ENCODE measurements around the gene SYN1.

Gene SYN1

DNA sequence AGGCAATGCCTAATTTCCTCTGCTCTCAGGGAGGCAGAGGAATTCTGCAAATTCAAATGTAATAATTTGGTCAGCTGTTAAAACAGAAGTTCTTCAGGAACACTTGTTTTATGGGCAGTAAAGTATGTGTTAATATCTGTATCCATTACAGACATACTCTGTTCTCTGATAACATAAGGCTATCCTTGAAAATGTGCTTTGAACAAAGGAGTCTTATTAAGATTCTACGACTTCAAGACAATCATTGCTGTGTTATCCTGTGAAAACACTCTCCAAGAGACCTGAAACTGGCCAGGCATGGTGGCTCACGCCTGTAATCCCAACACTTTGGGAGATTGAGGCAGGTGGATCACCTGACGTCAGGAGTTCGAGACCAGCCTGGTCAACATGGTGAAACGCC lies 12.0 kb upstream of the SYN1 start:
- no peak overlapping the region for H3K27ac ChIP-seq (ENCODE audit: low read length)
- no peak overlapping the region for H3K9ac ChIP-seq (ENCODE audit: low read depth, low read length)
- H2AFZ ChIP-seq (ENCODE audit: low read depth, low read length): no peak overlapping the region
- DNase-seq: no peak
- H3K9me3 ChIP-seq (ENCODE audit: insufficient read depth, low read length, severe bottlenecking): no peaks in the 10 kb centered on the region
- no peak for ATAC-seq (ENCODE audit: insufficient read depth, low read depth)
- no peaks in the 10 kb centered on the region for H3K27me3 ChIP-seq (ENCODE audit: insufficient read depth, low read length, poor library complexity)
- peaks cover 8% of the 10 kb centered on the region for H3K4me1 ChIP-seq (ENCODE audit: insufficient read depth, low read length)
- H4K20me1 ChIP-seq (ENCODE audit: insufficient read depth, low read length): no peaks in the 10 kb centered on the region
- H3K36me3 ChIP-seq (ENCODE audit: insufficient read depth, low read length): peaks cover 14% of the 10 kb centered on the region
- TF ChIP-seq EZH2 (IDR thresholded peaks at IDR 0.05; ENCODE audit: borderline replicate concordance, low read depth, low read length, severe bottlenecking): no peak
- TF ChIP-seq, protein P1, sequence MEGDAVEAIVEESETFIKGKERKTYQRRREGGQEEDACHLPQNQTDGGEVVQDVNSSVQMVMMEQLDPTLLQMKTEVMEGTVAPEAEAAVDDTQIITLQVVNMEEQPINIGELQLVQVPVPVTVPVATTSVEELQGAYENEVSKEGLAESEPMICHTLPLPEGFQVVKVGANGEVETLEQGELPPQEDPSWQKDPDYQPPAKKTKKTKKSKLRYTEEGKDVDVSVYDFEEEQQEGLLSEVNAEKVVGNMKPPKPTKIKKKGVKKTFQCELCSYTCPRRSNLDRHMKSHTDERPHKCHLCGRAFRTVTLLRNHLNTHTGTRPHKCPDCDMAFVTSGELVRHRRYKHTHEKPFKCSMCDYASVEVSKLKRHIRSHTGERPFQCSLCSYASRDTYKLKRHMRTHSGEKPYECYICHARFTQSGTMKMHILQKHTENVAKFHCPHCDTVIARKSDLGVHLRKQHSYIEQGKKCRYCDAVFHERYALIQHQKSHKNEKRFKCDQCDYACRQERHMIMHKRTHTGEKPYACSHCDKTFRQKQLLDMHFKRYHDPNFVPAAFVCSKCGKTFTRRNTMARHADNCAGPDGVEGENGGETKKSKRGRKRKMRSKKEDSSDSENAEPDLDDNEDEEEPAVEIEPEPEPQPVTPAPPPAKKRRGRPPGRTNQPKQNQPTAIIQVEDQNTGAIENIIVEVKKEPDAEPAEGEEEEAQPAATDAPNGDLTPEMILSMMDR (IDR thresholded peaks at IDR 0.05; ENCODE audit: borderline replicate concordance, extremely low read depth, low read length, poor library complexity, severe bottlenecking): no peak
- no peak overlapping the region for H3K4me2 ChIP-seq (ENCODE audit: insufficient read depth, low read length)
- no peaks in the 10 kb centered on the region for H3K79me2 ChIP-seq (ENCODE audit: insufficient read depth, low read length)
- H3K4me3 ChIP-seq (ENCODE audit: low read depth in 1 of 2, low read length in 2 of 2): no peak overlapping the region

DNA sequence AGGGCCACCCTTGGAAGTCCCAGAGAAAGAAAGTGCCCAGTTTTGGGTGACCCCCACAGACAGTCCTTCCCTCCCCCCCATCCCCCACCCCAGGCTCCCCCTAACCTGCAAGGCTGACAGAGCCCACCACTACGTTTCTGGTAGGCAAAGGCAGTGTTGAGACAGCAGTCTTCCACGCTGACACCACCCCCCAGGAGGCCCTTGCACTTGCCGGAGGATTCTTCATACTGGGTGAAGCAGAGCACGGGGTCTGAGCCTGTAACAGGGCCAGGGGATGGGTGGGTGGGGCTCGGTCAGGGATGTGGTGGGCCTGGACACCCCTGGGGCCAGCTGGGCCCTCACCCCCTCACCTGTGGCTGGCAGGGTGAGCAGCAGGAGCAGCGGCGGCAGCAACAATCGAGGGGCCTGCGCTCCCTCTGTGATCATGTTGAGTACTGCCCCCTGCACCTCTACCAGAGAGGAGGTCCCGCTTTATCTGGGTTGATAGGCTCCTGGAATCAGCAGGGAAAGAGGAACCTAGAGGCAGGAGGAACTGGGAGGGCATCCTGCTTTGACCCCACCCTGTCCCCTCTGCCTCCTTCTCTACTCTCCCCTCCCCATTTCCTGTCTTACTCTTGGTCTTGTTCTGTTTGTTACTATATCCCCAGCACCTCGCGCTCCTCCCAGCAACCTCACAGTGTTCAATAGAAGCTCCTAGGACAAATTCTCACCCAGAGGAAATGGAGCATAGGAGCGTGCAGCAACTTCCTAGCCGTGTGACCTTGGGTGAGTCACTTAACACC lies 10.0 kb upstream of the SYN1 start, which contains the start of gene CFP:
TSS of gene CFP (minus strand) at position 512 of the 782 bp plus-strand sequence. CDS start at position 426, 86 bp downstream.
- Histone ChIP-seq H3K27ac (ENCODE audit: low read length) (no peak within 1 kb of the TSS), H3K4me2 (ENCODE audit: insufficient read depth, low read length) (no peak within 1 kb of the TSS), H2AFZ (ENCODE audit: low read depth, low read length) (no peak within 1 kb of the TSS), H3K79me2 (ENCODE audit: insufficient read depth, low read length) (no peaks in the 10 kb centered on the region), H3K4me1 (ENCODE audit: insufficient read depth, low read length) (peaks cover 8% of the 10 kb centered on the region), H4K20me1 (ENCODE audit: insufficient read depth, low read length) (no peaks in the 10 kb centered on the region), H3K9ac (ENCODE audit: low read depth, low read length) (no peak within 1 kb of the TSS), H3K27me3 (ENCODE audit: insufficient read depth, low read length, poor library complexity) (no peaks in the 10 kb centered on the region), H3K4me3 (ENCODE audit: low read depth in 1 of 2, low read length in 2 of 2) (no peak within 1 kb of the TSS), H3K9me3 (ENCODE audit: insufficient read depth, low read length, severe bottlenecking) (no peaks in the 10 kb centered on the region), H3K36me3 (ENCODE audit: insufficient read depth, low read length) (peaks cover 6% of the 10 kb centered on the region; the same call in 1 of the 2 replicates)
- peak; percentile 77 for ATAC-seq (ENCODE audit: insufficient read depth, low read depth)
- no peak for DNase-seq
- TF ChIP-seq, protein P1 (IDR thresholded peaks at IDR 0.05; ENCODE audit: borderline replicate concordance, extremely low read depth, low read length, poor library complexity, severe bottlenecking): no peak
- no peak for TF ChIP-seq EZH2 (IDR thresholded peaks at IDR 0.05; ENCODE audit: borderline replicate concordance, low read depth, low read length, severe bottlenecking)

DNA sequence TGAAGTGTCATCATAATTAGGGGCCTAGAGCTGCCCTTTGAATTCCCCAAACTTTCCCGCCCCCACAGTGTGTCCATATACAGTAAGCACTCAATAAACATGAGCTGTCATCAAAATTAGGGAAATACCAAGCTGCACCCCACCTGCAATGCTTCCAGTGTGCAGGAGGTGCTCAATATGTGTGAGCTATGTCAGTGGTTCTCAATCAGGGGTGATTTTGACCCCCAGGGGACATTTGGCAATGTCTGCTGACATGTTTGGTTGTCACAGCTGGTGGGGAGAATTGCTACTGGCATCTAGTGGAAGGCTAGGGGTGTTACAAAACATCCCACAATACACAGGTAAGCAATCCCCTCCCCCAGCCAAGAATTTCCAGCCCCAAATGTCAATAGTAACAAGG lies 9.3 kb upstream of the SYN1 start:
- Histone ChIP-seq H3K36me3 (ENCODE audit: insufficient read depth, low read length) (no peaks in the 10 kb centered on the region), H4K20me1 (ENCODE audit: insufficient read depth, low read length) (no peaks in the 10 kb centered on the region), H3K4me2 (ENCODE audit: insufficient read depth, low read length) (no peak overlapping the region), H3K4me1 (ENCODE audit: insufficient read depth, low read length) (peaks cover 8% of the 10 kb centered on the region), H3K27ac (ENCODE audit: low read length) (no peak overlapping the region), H3K9me3 (ENCODE audit: insufficient read depth, low read length, severe bottlenecking) (no peaks in the 10 kb centered on the region), H3K4me3 (ENCODE audit: low read depth in 1 of 2, low read length in 2 of 2) (no peak overlapping the region), H2AFZ (ENCODE audit: low read depth, low read length) (no peak overlapping the region), H3K79me2 (ENCODE audit: insufficient read depth, low read length) (no peaks in the 10 kb centered on the region), H3K9ac (ENCODE audit: low read depth, low read length) (no peak overlapping the region), H3K27me3 (ENCODE audit: insufficient read depth, low read length, poor library complexity) (no peaks in the 10 kb centered on the region)
- TF ChIP-seq, protein P1 (IDR thresholded peaks at IDR 0.05; ENCODE audit: borderline replicate concordance, extremely low read depth, low read length, poor library complexity, severe bottlenecking): peak; percentile 21
- no peak for TF ChIP-seq EZH2 (IDR thresholded peaks at IDR 0.05; ENCODE audit: borderline replicate concordance, low read depth, low read length, severe bottlenecking)
- no peak for ATAC-seq (ENCODE audit: insufficient read depth, low read depth)
- DNase-seq: no peak

All from DND-41 (cell line).